ENCODE measurements around the gene HIPK2.

GRCh38 chr7:139666501-139666900, 111.3 kb downstream of the HIPK2 start:
- TF ChIP-seq POLR2AphosphoS5 (IDR thresholded peaks at IDR 0.05; ENCODE audit: borderline replicate concordance, low read depth, low read length) (no peak), EZH2 (IDR thresholded peaks at IDR 0.05) (no peak)
